ENCODE measurements around the gene MYOT. TPM values are rescaled to one million over a fixed set of nuclear protein-coding genes. Genes with fewer than 3 reads are reported as not detected.

MYOT gene
- total RNA-seq, 1 donor from 2014 or later = 29.6 TPM

DNA sequence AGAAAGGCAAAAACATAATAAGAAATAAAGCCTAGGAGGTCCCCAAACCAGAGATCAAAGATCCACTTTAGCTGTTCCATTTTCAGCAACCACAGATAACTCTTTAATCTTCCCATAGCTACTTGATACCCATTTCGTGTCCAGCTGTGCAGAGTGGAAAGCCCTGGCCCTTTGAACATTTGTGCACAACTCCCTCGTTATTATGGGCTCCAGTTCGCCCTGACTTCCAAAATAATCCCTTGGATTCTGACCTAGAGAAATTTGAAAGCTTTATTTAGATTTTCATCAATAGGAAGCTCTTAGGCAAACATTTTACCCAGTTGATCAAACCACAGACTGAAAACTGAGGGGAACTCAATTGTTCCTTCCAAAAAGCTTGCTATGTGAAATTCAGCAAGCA lies 4.8 kb downstream of the MYOT start:
- Histone ChIP-seq H3K4me3 (no peak overlapping the region), H3K4me1 (peaks cover 14% of the 10 kb centered on the region), H3K27ac (replicated peaks) (peak overlapping the region; percentile 19), H3K27me3 (ENCODE audit: low read depth) (no peaks in the 10 kb centered on the region), H3K9me3 (replicated peaks) (no peaks in the 10 kb centered on the region), H3K36me3 (no peaks in the 10 kb centered on the region)
- no peak for DNase-seq
- intact Hi-C loops (cut with micrococcal nuclease) = no loop called here
- TF ChIP-seq, protein P1, sequence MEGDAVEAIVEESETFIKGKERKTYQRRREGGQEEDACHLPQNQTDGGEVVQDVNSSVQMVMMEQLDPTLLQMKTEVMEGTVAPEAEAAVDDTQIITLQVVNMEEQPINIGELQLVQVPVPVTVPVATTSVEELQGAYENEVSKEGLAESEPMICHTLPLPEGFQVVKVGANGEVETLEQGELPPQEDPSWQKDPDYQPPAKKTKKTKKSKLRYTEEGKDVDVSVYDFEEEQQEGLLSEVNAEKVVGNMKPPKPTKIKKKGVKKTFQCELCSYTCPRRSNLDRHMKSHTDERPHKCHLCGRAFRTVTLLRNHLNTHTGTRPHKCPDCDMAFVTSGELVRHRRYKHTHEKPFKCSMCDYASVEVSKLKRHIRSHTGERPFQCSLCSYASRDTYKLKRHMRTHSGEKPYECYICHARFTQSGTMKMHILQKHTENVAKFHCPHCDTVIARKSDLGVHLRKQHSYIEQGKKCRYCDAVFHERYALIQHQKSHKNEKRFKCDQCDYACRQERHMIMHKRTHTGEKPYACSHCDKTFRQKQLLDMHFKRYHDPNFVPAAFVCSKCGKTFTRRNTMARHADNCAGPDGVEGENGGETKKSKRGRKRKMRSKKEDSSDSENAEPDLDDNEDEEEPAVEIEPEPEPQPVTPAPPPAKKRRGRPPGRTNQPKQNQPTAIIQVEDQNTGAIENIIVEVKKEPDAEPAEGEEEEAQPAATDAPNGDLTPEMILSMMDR (IDR thresholded peaks at IDR 0.05; ENCODE audit: borderline replicate concordance) = no peak

DNA sequence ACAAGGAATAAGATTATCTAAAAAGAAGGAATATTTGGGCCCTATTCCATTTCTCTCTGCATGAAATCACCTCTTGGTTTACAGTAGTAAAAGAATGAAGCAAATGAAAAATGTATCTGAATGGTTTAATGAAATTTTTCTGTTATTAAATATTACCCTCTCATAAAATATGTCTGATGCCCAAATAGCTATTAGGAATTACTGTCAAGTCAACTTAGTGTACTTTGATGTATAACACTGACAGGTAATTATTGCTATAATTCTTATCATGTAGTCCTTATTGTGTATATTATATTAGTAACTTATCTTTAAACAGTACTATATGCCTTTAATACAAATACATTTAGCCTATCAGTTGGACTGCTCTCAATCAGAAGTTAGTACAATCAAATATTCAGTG lies 8.4 kb downstream of the MYOT start:
- peaks cover 5% of the 10 kb centered on the region for H3K4me1 ChIP-seq
- no peak overlapping the region for H3K4me3 ChIP-seq
- DNase-seq = no peak
- no peaks in the 10 kb centered on the region for H3K27me3 ChIP-seq (ENCODE audit: low read depth)
- intact Hi-C loops (cut with micrococcal nuclease) = no loop called here
- no peaks in the 10 kb centered on the region for H3K36me3 ChIP-seq
- H3K27ac ChIP-seq (replicated peaks) = no peak overlapping the region
- TF ChIP-seq, protein P1 (IDR thresholded peaks at IDR 0.05; ENCODE audit: borderline replicate concordance) = no peak
- H3K9me3 ChIP-seq (replicated peaks) = no peaks in the 10 kb centered on the region

DNA sequence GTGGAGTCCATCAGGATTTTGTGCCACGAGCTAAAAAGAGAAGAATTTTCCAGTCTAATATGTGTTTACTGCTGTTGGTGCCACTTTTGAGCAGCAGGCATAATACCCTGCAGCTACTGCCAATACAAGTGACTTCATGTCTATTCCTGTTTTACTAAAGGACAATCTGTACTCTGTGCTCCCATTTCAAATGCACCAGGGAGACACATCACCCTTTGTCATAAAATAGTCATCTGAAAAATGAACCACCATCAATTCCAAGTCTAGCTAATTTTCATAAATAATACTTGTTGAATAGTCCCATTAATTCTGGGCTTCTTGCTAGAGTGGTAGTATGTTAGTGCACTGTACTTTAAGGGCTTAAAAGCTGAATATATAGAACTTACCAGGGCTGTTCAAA lies 12.7 kb downstream of the MYOT start:
- H3K36me3 ChIP-seq = peaks cover 14% of the 10 kb centered on the region
- no peaks in the 10 kb centered on the region for H3K27me3 ChIP-seq (ENCODE audit: low read depth)
- no peaks in the 10 kb centered on the region for H3K9me3 ChIP-seq (replicated peaks)
- peaks cover 3% of the 10 kb centered on the region for H3K4me1 ChIP-seq
- DNase-seq = no peak
- peak overlapping the region; percentile 80 for H3K27ac ChIP-seq (replicated peaks)
- intact Hi-C loops (cut with micrococcal nuclease) = loop anchor here (10.0 kb wide), 1 partner anchor 46 kb away; no protein-coding TSS in a partner anchor
- H3K4me3 ChIP-seq = peak overlapping the region; percentile 35
- TF ChIP-seq, protein P1 (IDR thresholded peaks at IDR 0.05; ENCODE audit: borderline replicate concordance) = no peak

DNA sequence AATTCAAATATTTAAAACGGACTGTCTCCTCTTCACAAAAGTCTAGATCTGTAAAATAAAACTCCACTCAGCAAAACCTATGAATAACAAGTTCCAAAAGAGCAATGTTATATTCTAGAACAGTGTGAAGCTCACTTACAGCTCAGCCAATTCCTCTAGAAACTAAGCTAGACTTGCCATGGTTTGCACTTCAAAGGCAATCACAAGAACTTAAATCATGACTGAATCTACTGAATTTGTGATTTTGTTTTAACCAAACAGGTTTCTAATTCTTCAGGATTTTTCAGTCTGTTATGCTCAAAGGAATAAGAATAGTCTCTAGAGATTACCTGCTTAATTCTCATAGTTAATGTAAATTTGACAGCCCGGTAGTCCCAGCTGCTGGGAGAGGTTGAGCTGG lies 20.2 kb downstream of the MYOT start:
- Histone ChIP-seq H3K27ac (replicated peaks) (peak overlapping the region; percentile 94), H3K27me3 (ENCODE audit: low read depth) (no peaks in the 10 kb centered on the region), H3K4me1 (peaks cover 42% of the 10 kb centered on the region), H3K36me3 (peaks cover 6% of the 10 kb centered on the region), H3K9me3 (replicated peaks) (no peaks in the 10 kb centered on the region), H3K4me3 (peak overlapping the region; percentile 70)
- intact Hi-C loops (cut with micrococcal nuclease) = loop anchor here (10.0 kb wide), 1 partner anchor 53 kb away; no protein-coding TSS in a partner anchor
- DNase-seq = no peak
- TF ChIP-seq, protein P1 (IDR thresholded peaks at IDR 0.05; ENCODE audit: borderline replicate concordance) = no peak

DNA sequence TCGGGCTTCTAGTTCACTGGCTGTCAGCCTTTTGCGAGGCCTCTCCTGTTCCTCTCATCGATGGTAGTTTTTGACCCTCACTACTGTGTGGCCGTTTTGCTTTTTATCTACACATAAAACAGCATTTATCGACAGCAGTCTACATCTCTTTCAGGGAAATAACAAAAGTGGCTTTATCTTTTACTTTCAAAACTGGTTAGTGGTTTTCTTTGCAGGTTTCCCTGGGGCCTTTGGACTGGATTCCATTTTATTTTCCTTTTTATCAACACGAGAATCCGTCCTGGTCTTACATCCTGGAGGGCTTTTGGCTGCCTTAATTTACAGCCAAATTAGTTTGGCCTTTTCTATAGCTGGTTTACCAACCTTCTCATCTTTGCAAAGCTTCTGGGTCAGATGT lies 20.8 kb downstream of the MYOT start:
- TF ChIP-seq, protein P1 (IDR thresholded peaks at IDR 0.05; ENCODE audit: borderline replicate concordance) = no peak
- no peaks in the 10 kb centered on the region for H3K9me3 ChIP-seq (replicated peaks)
- H3K4me3 ChIP-seq = peak overlapping the region; percentile 70
- no peaks in the 10 kb centered on the region for H3K27me3 ChIP-seq (ENCODE audit: low read depth)
- H3K27ac ChIP-seq (replicated peaks) = peak overlapping the region; percentile 94
- H3K36me3 ChIP-seq = peaks cover 2% of the 10 kb centered on the region
- peaks cover 42% of the 10 kb centered on the region for H3K4me1 ChIP-seq
- intact Hi-C loops (cut with micrococcal nuclease) = loop anchor here (10.0 kb wide), 1 partner anchor 54 kb away; no protein-coding TSS in a partner anchor
- DNase-seq = no peak

Data from left ventricle myocardium inferior (tissue), 1 donor.